ENCODE results near the gene LNPEP.

GRCh38 chr5:97004423-97005060 lies 68.7 kb downstream of the LNPEP start:
- TF ChIP-seq POLR2AphosphoS5 (IDR thresholded peaks at IDR 0.05; ENCODE audit: insufficient read depth in 1 of 2, low read depth in 1 of 2): no peak
- no peak for TF ChIP-seq CTCF (IDR thresholded peaks at IDR 0.05)
- no peak for TF ChIP-seq POLR2A (IDR thresholded peaks at IDR 0.05)

Data from vagina (tissue), 2 donors.